ENCODE data around the gene SASS6. TPM values are rescaled to one million over a fixed set of nuclear protein-coding genes. Genes with fewer than 3 reads are reported as not detected.

Gene SASS6
- polyA plus RNA-seq, 1 of the 3 experiments (the other 2 are of a cell fraction) = 0.48 TPM

DNA sequence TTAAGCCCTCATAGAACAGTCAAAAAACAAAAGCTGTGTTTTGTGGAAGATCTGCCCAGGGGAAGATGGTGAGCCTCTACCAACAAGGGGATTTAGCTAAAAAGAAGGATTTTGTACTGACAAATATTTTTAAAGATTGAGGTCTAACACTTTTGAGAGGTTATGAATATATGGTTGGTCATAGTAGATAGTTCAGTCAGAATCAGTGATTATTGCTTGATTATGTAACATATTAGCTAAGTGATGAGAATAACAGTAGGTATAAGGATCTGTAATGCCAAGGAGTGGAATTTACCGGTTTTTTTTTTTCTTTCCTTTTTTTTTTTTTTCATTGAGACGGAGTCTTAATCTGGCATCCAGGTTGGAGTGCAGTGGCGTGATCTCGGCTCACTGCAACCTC, 79.0 kb downstream of the SASS6 start:
- no peak overlapping the region for H2AFZ ChIP-seq (ENCODE audit: low read depth)
- TF ChIP-seq, protein P1, sequence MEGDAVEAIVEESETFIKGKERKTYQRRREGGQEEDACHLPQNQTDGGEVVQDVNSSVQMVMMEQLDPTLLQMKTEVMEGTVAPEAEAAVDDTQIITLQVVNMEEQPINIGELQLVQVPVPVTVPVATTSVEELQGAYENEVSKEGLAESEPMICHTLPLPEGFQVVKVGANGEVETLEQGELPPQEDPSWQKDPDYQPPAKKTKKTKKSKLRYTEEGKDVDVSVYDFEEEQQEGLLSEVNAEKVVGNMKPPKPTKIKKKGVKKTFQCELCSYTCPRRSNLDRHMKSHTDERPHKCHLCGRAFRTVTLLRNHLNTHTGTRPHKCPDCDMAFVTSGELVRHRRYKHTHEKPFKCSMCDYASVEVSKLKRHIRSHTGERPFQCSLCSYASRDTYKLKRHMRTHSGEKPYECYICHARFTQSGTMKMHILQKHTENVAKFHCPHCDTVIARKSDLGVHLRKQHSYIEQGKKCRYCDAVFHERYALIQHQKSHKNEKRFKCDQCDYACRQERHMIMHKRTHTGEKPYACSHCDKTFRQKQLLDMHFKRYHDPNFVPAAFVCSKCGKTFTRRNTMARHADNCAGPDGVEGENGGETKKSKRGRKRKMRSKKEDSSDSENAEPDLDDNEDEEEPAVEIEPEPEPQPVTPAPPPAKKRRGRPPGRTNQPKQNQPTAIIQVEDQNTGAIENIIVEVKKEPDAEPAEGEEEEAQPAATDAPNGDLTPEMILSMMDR (IDR thresholded peaks at IDR 0.05) = no peak
- TF ChIP-seq RXRA (IDR thresholded peaks at IDR 0.05; ENCODE audit: borderline replicate concordance, low read depth) (no peak), EP300 (IDR thresholded peaks at IDR 0.05; ENCODE audit: borderline replicate concordance in 1 of 2, low read depth in 1 of 2, low read length in 1 of 2) (no peak), RFX5 (IDR thresholded peaks at IDR 0.05; ENCODE audit: low read length) (no peak), PBX3 (IDR thresholded peaks at IDR 0.05) (no peak), CHD2 (IDR thresholded peaks at IDR 0.05; ENCODE audit: low read length, partially characterized antibody) (no peak), TCF12 (IDR thresholded peaks at IDR 0.05) (no peak), IRF3 (IDR thresholded peaks at IDR 0.05; ENCODE audit: low read depth, low read length) (no peak), NFIC (IDR thresholded peaks at IDR 0.05; ENCODE audit: borderline replicate concordance) (no peak), TAF1 (IDR thresholded peaks at IDR 0.05; ENCODE audit: borderline replicate concordance, low read depth, low read length) (no peak), USF1 (IDR thresholded peaks at IDR 0.05; ENCODE audit: borderline replicate concordance, low read depth) (no peak), EZH2phosphoT487 (IDR thresholded peaks at IDR 0.05; ENCODE audit: borderline replicate concordance, low read depth) (no peak), MXI1 (IDR thresholded peaks at IDR 0.05; ENCODE audit: low read depth, low read length) (no peak), TEAD4 (IDR thresholded peaks at IDR 0.05; ENCODE audit: borderline replicate concordance, insufficient read depth) (no peak), FOSL2 (IDR thresholded peaks at IDR 0.05; ENCODE audit: borderline replicate concordance, low read depth) (no peak), ELF1 (IDR thresholded peaks at IDR 0.05) (no peak), GATA2 (CRISPR knock-in tag; IDR thresholded peaks at IDR 0.05) (no peak)
- no peak for DNase-seq
- H3K9ac ChIP-seq = no peak overlapping the region
- ChIA-PET CTCF (interaction anchor here (1.0 kb wide), 1 partner anchor 815 kb away, joined by 3 read pairs; no protein-coding TSS in a partner anchor), POLR2A (no interaction called here)
- no peaks in the 10 kb centered on the region for H3K27me3 ChIP-seq (ENCODE audit: insufficient read depth)
- H3K36me3 ChIP-seq (replicated peaks in 1 of 2; ENCODE audit: control insufficient read depth in 1 of 2, insufficient read depth in 2 of 2, low read length in 1 of 2) = peaks cover 9 to 12% of the 10 kb centered on the region in 2 experiments
- 94% methylated on average over 4 of the region's 4 CpGs for WGBS (ENCODE audit: low lambda C conversion rate)
- no peaks in the 10 kb centered on the region for H3K9me3 ChIP-seq
- no peak overlapping the region for H3K4me3 ChIP-seq (ENCODE audit: low read depth in 2 of 2, low read length in 1 of 2)
- peaks cover 6% of the 10 kb centered on the region for H3F3A ChIP-seq (replicated peaks; ENCODE audit: insufficient read depth)
- H3K79me2 ChIP-seq (ENCODE audit: insufficient read depth) = peaks cover 77% of the 10 kb centered on the region
- H4K20me1 ChIP-seq (ENCODE audit: insufficient read depth) = peaks cover 8% of the 10 kb centered on the region; the same call in 1 of the 2 replicates
- no peaks in the 10 kb centered on the region for H3K9me2 ChIP-seq
- no peak overlapping the region for H3K27ac ChIP-seq (ENCODE audit: low read depth in 2 of 2, low read length in 1 of 2)
- peaks cover 3 to 8% of the 10 kb centered on the region in 2 experiments; a peak in 3 of 4 replicates for H3K4me1 ChIP-seq (ENCODE audit: control insufficient read depth in 1 of 2, insufficient read depth in 2 of 2, low read depth in 1 of 2, low read length in 1 of 2)
- no peak overlapping the region for H3K4me2 ChIP-seq
